SU-DHL-6 (cell line): ENCODE measurements around the gene ESAM.

Source experiments
- H2AFZ ChIP-seq: fragments of 200-600 bp; sonication (generic); 2 replicates; pipeline ENCODE4 v1.6.1; 2014; ENCODE audit warnings: low read depth, mild to moderate bottlenecking, moderate library complexity, mixed read lengths, antibody characterized with exemption, low read length; ENCODE audit not compliant: severe bottlenecking
- H3F3A ChIP-seq: fragments of 200-600 bp; shearing (Covaris generic); 2 replicates; pipeline ENCODE4 v1.6.0; 2016; ENCODE audit warnings: antibody characterized with exemption, mild to moderate bottlenecking; ENCODE audit not compliant: insufficient read depth
- H3K27ac ChIP-seq: fragments of 200-600 bp; sonication (generic); 2 replicates; pipeline ENCODE4 v1.5.1; 2016; ENCODE audit warnings: low read depth, mild to moderate bottlenecking, low read length, moderate library complexity, mixed read lengths
- H3K27me3 ChIP-seq: fragments of 200-600 bp; sonication (generic), shearing (Covaris generic); 2 replicates; pipeline ENCODE4 v1.6.0; 2014; ENCODE audit warnings: mild to moderate bottlenecking, low read length
- H3K36me3 ChIP-seq: fragments of 200-600 bp; sonication (generic); 2 replicates; pipeline ENCODE4 v1.6.1; 2014; ENCODE audit warnings: mild to moderate bottlenecking, low read length, mixed read lengths
- H3K4me2 ChIP-seq: fragments of 300-600, 200-600 bp; shearing (Covaris generic), sonication (generic); 2 replicates; pipeline ENCODE4 v1.6.0; 2014; ENCODE audit warnings: low read length, low read depth, mild to moderate bottlenecking; ENCODE audit not compliant: poor library complexity, severe bottlenecking
- H3K4me3 ChIP-seq: fragments of 200-600 bp; sonication (generic); 2 replicates; pipeline ENCODE4 v1.5.1; 2014; ENCODE audit warnings: antibody characterized with exemption, low read length, mild to moderate bottlenecking, mixed read lengths; ENCODE audit not compliant: insufficient read depth, poor library complexity, severe bottlenecking
- H3K79me2 ChIP-seq: fragments of 200-600 bp; sonication (generic); 2 replicates; pipeline ENCODE4 v1.6.1; 2014; ENCODE audit warnings: mild to moderate bottlenecking, low read length, moderate library complexity; ENCODE audit not compliant: insufficient read depth
- H3K9ac ChIP-seq: fragments of 200-600 bp; sonication (generic); 2 replicates; pipeline ENCODE4 v1.7.0; 2014; ENCODE audit warnings: mild to moderate bottlenecking, low read length
- H3K9me2 ChIP-seq: fragments of 200-600 bp; sonication (generic); replicated peaks from 2 replicates; pipeline ENCODE4 v1.6.1; 2014; ENCODE audit warnings: low read length; ENCODE audit not compliant: insufficient read depth
- H3K9me3 ChIP-seq: fragments of 200-600 bp; sonication (generic); 2 replicates; pipeline ENCODE4 v1.6.1; 2014; ENCODE audit warnings: low read length, mixed read lengths; ENCODE audit not compliant: insufficient read depth
- H4K20me1 ChIP-seq: fragments of 200-600 bp; sonication (generic); 2 replicates; pipeline ENCODE4 v1.6.1; 2014; ENCODE audit warnings: low read depth, mild to moderate bottlenecking, antibody characterized with exemption, low read length, moderate library complexity, mixed read lengths
- EZH2phosphoT487 ChIP-seq: fragments of 200-600 bp; sonication (generic), shearing (Covaris generic); conservative IDR thresholded peaks from 2 replicates; pipeline ENCODE4 v1.6.1; 2018; ENCODE audit warnings: mild to moderate bottlenecking, antibody characterized with exemption, low read length, moderate library complexity, mixed read lengths
- TF ChIP-seq, protein P1 (sequence below): fragments of 200-600 bp; sonication (generic); IDR thresholded peaks from one replicate; pipeline ENCODE4 v1.5.1; 2017; ENCODE audit warnings: antibody characterized with exemption, mild to moderate bottlenecking, low read length, moderate library complexity; ENCODE audit not compliant: insufficient read depth, poor library complexity, severe bottlenecking

Gene ESAM

DNA sequence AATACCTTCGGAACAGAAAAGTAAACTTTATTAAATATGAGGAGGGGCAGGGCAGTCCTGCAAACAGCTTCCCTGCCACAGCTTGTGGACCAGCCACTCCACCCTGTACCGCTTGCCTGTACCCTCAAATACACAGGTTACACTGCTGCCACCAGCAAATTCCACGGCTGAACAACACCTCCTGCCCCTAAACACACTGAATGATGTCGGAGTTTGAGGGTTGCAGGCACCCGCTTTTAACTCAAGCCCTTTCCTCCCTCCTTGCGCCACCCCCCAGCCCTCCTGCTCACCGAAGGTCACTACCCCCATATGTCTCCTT is 14.0 kb downstream of the ESAM start:
- Histone ChIP-seq H4K20me1 (no peaks in the 10 kb centered on the region), H3K79me2 (no peaks in the 10 kb centered on the region), H3K9me2 (no peaks in the 10 kb centered on the region), H3K36me3 (no peaks in the 10 kb centered on the region), H3K4me2 (no peak overlapping the region), H3K4me3 (no peak overlapping the region), H3K27ac (no peak overlapping the region), H3K9ac (no peak overlapping the region), H3K9me3 (no peaks in the 10 kb centered on the region), H3F3A (peaks cover 8% of the 10 kb centered on the region; the same call in 1 of the 2 replicates), H3K27me3 (no peaks in the 10 kb centered on the region), H2AFZ (no peak overlapping the region)
- TF ChIP-seq, protein P1, sequence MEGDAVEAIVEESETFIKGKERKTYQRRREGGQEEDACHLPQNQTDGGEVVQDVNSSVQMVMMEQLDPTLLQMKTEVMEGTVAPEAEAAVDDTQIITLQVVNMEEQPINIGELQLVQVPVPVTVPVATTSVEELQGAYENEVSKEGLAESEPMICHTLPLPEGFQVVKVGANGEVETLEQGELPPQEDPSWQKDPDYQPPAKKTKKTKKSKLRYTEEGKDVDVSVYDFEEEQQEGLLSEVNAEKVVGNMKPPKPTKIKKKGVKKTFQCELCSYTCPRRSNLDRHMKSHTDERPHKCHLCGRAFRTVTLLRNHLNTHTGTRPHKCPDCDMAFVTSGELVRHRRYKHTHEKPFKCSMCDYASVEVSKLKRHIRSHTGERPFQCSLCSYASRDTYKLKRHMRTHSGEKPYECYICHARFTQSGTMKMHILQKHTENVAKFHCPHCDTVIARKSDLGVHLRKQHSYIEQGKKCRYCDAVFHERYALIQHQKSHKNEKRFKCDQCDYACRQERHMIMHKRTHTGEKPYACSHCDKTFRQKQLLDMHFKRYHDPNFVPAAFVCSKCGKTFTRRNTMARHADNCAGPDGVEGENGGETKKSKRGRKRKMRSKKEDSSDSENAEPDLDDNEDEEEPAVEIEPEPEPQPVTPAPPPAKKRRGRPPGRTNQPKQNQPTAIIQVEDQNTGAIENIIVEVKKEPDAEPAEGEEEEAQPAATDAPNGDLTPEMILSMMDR = no peak
- TF ChIP-seq EZH2phosphoT487 = no peak

DNA sequence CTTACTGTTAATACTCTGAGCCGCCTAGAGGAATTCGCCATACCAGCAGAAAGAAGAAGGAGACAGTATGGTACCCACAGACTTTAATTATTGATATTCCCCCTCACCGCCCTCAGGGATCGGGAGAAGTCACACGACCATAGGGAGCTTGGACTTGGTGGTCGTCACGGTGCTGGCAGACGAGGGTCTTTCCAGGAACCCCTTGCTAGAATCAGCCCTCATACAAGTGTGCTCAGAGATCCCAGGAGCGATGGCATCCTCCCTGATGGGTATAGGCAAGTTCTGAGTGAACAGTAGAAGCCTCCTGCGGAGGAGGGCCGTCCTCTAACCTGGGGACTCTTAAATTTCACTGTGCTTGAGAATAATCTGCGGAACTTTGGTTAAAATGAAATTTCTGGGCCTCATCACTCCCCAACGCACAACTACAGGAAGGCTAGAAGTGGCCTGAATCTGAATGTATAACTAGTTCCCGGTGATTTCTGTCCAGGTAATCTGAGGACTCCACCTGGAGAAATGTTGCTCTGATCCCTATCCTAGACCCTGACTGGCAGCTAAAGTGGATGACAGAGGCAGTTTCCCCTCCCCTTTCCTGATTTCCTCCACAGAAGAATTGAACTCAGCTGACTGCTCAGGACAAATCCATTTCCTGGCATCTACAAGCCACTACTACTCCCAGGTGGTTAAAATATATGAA is 14.5 kb downstream of the ESAM start:
- no peak for TF ChIP-seq EZH2phosphoT487
- TF ChIP-seq, protein P1 = no peak
- H3K9me2 ChIP-seq = no peaks in the 10 kb centered on the region
- H4K20me1 ChIP-seq = no peaks in the 10 kb centered on the region
- H2AFZ ChIP-seq = no peak overlapping the region
- peaks cover 8% of the 10 kb centered on the region; the same call in 1 of the 2 replicates for H3F3A ChIP-seq
- H3K36me3 ChIP-seq = no peaks in the 10 kb centered on the region
- no peak overlapping the region for H3K4me3 ChIP-seq
- H3K9me3 ChIP-seq = no peaks in the 10 kb centered on the region
- no peak overlapping the region for H3K9ac ChIP-seq
- H3K79me2 ChIP-seq = no peaks in the 10 kb centered on the region
- H3K27me3 ChIP-seq = no peaks in the 10 kb centered on the region
- H3K4me2 ChIP-seq = peak overlapping the region; percentile 81
- H3K27ac ChIP-seq = no peak overlapping the region

DNA sequence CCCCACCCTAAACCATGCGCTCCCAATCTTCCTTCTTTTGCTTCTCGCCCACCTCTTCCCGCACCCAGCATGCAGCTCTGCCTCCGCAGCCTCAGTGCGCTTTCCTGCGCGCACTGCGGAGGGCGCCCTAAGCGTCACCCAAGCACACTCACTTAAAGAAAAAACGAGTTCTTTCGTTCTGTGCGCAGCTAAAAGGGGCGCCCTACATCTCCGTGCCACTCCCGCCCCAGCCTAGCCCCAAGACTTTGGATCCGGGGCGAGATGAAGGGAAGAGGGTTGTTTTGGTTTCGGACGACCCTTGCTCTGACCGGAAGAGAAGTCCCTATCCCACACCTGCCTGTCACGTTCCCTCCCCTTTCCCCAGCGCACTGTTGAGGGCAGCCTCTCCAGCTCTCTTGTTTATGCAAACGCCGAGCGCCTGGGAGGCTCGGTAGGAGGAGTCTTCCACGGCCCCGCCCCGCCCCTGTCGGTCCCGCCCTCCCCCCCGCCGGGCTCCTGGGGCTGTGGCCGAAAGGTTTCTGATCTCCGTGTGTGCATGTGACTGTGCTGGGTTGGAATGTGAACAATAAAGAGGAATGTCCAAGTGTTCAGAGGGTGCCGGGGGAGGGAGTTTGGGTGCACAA is 15.4 kb downstream of the ESAM start:
- H3K9me2 ChIP-seq = no peaks in the 10 kb centered on the region
- peaks cover 8% of the 10 kb centered on the region; the same call in 1 of the 2 replicates for H3F3A ChIP-seq
- peak overlapping the region; percentile 81 for H3K4me2 ChIP-seq
- H2AFZ ChIP-seq = peak overlapping the region; percentile 86
- no peaks in the 10 kb centered on the region for H3K27me3 ChIP-seq
- peak overlapping the region; percentile 73 for H3K4me3 ChIP-seq
- H3K79me2 ChIP-seq = no peaks in the 10 kb centered on the region
- TF ChIP-seq, protein P1 = peak; percentile 61
- TF ChIP-seq EZH2phosphoT487 = no peak
- H3K9ac ChIP-seq = peak overlapping the region; percentile 74
- H3K9me3 ChIP-seq = no peaks in the 10 kb centered on the region
- peak overlapping the region; percentile 11; the same call in 1 of the 2 replicates for H3K27ac ChIP-seq
- H4K20me1 ChIP-seq = no peaks in the 10 kb centered on the region
- no peaks in the 10 kb centered on the region for H3K36me3 ChIP-seq
